HepG2 (cell line): Measurements from ENCODE around the gene TNFRSF18. TPM values are rescaled to one million over a fixed set of nuclear protein-coding genes. Genes with fewer than 3 reads are reported as not detected.

Experiments used
- CEBPB ChIP-seq: IDR thresholded peaks from 2 replicates; pipeline ENCODE4 v1.6.1; 2011; ENCODE audit warnings: low read depth, low read length, improper control_type of control experiment, borderline replicate concordance
- FOXK2 ChIP-seq: fragments of 450-650 bp; IDR thresholded peaks from 2 replicates; pipeline ENCODE4 v1.6.1; 2016
- GATAD2A ChIP-seq: IDR thresholded peaks from 2 replicates; pipeline ENCODE4 v1.6.1; 2016
- IKZF4 ChIP-seq: sonication (generic); formaldehyde crosslinking; IDR thresholded peaks from 2 replicates; pipeline ENCODE4 v1.5.1; 2020; ENCODE audit warnings: borderline replicate concordance, mild to moderate bottlenecking, low read depth, missing genetic modification reagents; ENCODE audit errors: not compliant biosample characterization
- KDM6A ChIP-seq: IDR thresholded peaks from 2 replicates; pipeline ENCODE4 v1.6.1; 2016; ENCODE audit warnings: low read depth
- NCOA5 ChIP-seq: sonication (generic); formaldehyde crosslinking; IDR thresholded peaks from 2 replicates; pipeline ENCODE4 v1.4.0; 2020; ENCODE audit warnings: missing genetic modification reagents
- PHF21A ChIP-seq: sonication (generic); formaldehyde crosslinking; IDR thresholded peaks from 2 replicates; pipeline ENCODE4 v1.5.0; 2020; ENCODE audit warnings: mild to moderate bottlenecking, missing genetic modification reagents
- POLR2AphosphoS2 ChIP-seq: IDR thresholded peaks from 2 replicates; pipeline ENCODE4 v1.6.1; 2011; ENCODE audit warnings: low read depth, low read length, improper control_type of control experiment
- RNF2 ChIP-seq: fragments of 450-650 bp; conservative IDR thresholded peaks from 2 replicates; pipeline ENCODE4 v1.6.1; 2016; ENCODE audit warnings: low read depth
- SIX4 ChIP-seq: sonication (generic); formaldehyde crosslinking; IDR thresholded peaks from 2 replicates; pipeline ENCODE4 v1.4.0; 2020; ENCODE audit warnings: missing genetic modification reagents
- SMAD3 ChIP-seq: sonication (generic); formaldehyde crosslinking; IDR thresholded peaks from 2 replicates; pipeline ENCODE4 v1.4.0; 2020; ENCODE audit warnings: missing genetic modification reagents
- YEATS4 ChIP-seq: sonication (generic); formaldehyde crosslinking; IDR thresholded peaks from 2 replicates; pipeline ENCODE4 v1.4.0; 2020; ENCODE audit warnings: missing genetic modification reagents, borderline replicate concordance
- ZMYM2 ChIP-seq: sonication (generic); formaldehyde crosslinking; IDR thresholded peaks from 2 replicates; pipeline ENCODE4 v1.8.0; 2022; ENCODE audit warnings: mild to moderate bottlenecking, missing genetic modification reagents
- ZNF30 ChIP-seq: sonication (generic); formaldehyde crosslinking; IDR thresholded peaks from 2 replicates; pipeline ENCODE4 v1.5.0; 2020; ENCODE audit warnings: mild to moderate bottlenecking, missing genetic modification reagents
- ZNF350 ChIP-seq: sonication (generic); formaldehyde crosslinking; IDR thresholded peaks from 2 replicates; pipeline ENCODE4 v1.4.0; 2020; ENCODE audit warnings: mild to moderate bottlenecking, low read depth, missing genetic modification reagents, borderline replicate concordance
- ZNF615 ChIP-seq: sonication (generic); formaldehyde crosslinking; IDR thresholded peaks from 2 replicates; pipeline ENCODE4 v1.5.0; 2020; ENCODE audit warnings: mild to moderate bottlenecking, missing genetic modification reagents, borderline replicate concordance
- polyA plus RNA-seq, 8 experiments: library from polyadenylated mRNA; depleted of rRNA in 3 of 8; stranded (reverse) in 7 of 8; unstranded in 1 of 8; fragments of >200 nt; fragmentation: Illumina TruSeq in 4 of 8; extraction: Trizol in 4 of 8; gene quantifications; 2 replicates each; pipeline versions ENCODE4 v1.2.1 to v1.2.3, GENCODE V29; 2011 to 2016; ENCODE audit warnings: low read depth in 4 of 8, missing spikeins in 1 of 8, mixed read lengths in 1 of 8; ENCODE audit not compliant: insufficient read depth in 1 of 8
- total RNA-seq, 5 experiments: library from RNA; depleted of rRNA; stranded (reverse); fragments of >200 nt; fragmentation: Illumina TruSeq; extraction: Trizol; gene quantifications; 2 replicates each; pipeline ENCODE4 v1.2.3, GENCODE V29; 2016; ENCODE audit warnings: low read depth in 1 of 5
- TF ChIP-seq, protein P1 (sequence below), 2 experiments: sonication (generic) in 1 of 2; formaldehyde crosslinking in 1 of 2; IDR thresholded peaks; 2 replicates each; pipeline versions ENCODE4 v1.4.0 to v1.6.1; 2018 to 2020; ENCODE audit warnings: missing genetic modification reagents in 2 of 2, borderline replicate concordance in 1 of 2, low read depth in 1 of 2, mild to moderate bottlenecking in 1 of 2, missing biosample characterization in 1 of 2
- TF ChIP-seq, protein P2 (sequence below): sonication (generic); formaldehyde crosslinking; IDR thresholded peaks from 2 replicates; pipeline ENCODE4 v1.8.0; 2022; ENCODE audit warnings: mild to moderate bottlenecking, missing genetic modification reagents; ENCODE audit not compliant: insufficient replicate concordance
- TF ChIP-seq, protein P3 (sequence below): fragments of 450-650 bp; IDR thresholded peaks from 2 replicates; pipeline ENCODE4 v1.6.1; 2017; ENCODE audit warnings: mild to moderate bottlenecking
- TF ChIP-seq, protein P4 (sequence below): sonication (generic); formaldehyde crosslinking; IDR thresholded peaks from 2 replicates; pipeline ENCODE4 v1.4.0; 2020; ENCODE audit warnings: missing genetic modification reagents, mild to moderate bottlenecking, borderline replicate concordance

The TNFRSF18 gene
- total and polyA plus RNA-seq, 2 of the 13 experiments (the other 11 are each of a cell fraction or from before 2014, with no cell fraction given) = not detected

DNA sequence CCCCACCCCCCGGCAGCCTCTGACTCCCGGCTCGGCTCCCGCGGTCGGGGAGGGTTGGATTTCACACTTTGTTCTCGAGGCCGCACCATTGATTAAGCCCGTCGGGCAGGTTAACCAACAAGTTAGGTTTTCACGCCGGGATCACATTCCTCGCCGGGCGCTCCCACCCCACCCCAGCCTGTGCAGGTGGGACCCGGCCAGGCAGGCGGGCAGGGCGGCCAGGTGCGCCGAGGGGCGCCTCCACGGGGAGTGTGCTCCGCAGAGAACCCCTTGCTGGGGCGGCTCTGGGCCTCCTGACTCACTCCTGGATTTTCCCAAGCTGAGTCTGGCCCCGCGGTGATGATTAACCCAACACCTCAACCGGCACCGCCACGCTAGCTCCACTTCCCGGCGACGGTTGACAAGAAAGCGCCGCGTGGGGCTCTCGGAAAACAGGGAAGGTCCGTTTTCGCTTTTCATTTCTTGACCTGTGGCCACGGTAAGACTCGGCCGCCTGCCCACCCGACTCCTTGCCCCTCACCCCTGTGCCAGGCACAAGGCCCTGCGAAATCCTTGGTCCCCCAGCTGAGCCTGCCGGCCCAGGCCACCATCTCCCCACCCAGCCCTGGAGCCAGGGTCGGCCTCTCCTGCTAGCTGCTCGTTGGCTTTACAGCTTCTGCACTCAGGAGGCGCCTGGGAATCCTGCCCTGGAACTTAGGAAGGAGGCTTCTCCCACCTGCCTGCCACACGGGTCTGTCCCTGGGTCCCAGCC, 41.5 kb downstream of the TNFRSF18 start (continued):
- TF ChIP-seq ZNF30 = 0 out of 2 replicates have a peak, but pooled peaks have one; percentile 75
- TF ChIP-seq KDM6A (CRISPR knock-in tag) = no peak
- TF ChIP-seq NCOA5 (CRISPR knock-in tag) = no peak
- 0 out of 2 replicates have a peak, but pooled peaks have one; percentile 79 for TF ChIP-seq RNF2
- no peak for TF ChIP-seq SIX4
- TF ChIP-seq, protein P1, sequence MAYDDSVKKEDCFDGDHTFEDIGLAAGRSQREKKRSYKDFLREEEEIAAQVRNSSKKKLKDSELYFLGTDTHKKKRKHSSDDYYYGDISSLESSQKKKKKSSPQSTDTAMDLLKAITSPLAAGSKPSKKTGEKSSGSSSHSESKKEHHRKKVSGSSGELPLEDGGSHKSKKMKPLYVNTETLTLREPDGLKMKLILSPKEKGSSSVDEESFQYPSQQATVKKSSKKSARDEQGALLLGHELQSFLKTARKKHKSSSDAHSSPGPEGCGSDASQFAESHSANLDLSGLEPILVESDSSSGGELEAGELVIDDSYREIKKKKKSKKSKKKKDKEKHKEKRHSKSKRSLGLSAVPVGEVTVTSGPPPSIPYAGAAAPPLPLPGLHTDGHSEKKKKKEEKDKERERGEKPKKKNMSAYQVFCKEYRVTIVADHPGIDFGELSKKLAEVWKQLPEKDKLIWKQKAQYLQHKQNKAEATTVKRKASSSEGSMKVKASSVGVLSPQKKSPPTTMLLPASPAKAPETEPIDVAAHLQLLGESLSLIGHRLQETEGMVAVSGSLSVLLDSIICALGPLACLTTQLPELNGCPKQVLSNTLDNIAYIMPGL (CRISPR knock-in tag; IDR thresholded peaks at IDR 0.05; ENCODE audit: borderline replicate concordance in 1 of 2, low read depth in 1 of 2) = peak; percentile 22 to 32; a peak in 1 of 4 replicates
- TF ChIP-seq FOXK2 = no peak
- no peak for TF ChIP-seq IKZF4 (CRISPR knock-in tag)
- TF ChIP-seq, protein P2, sequence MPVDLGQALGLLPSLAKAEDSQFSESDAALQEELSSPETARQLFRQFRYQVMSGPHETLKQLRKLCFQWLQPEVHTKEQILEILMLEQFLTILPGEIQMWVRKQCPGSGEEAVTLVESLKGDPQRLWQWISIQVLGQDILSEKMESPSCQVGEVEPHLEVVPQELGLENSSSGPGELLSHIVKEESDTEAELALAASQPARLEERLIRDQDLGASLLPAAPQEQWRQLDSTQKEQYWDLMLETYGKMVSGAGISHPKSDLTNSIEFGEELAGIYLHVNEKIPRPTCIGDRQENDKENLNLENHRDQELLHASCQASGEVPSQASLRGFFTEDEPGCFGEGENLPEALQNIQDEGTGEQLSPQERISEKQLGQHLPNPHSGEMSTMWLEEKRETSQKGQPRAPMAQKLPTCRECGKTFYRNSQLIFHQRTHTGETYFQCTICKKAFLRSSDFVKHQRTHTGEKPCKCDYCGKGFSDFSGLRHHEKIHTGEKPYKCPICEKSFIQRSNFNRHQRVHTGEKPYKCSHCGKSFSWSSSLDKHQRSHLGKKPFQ (CRISPR knock-in tag) = peak; percentile 37
- TF ChIP-seq, protein P3, sequence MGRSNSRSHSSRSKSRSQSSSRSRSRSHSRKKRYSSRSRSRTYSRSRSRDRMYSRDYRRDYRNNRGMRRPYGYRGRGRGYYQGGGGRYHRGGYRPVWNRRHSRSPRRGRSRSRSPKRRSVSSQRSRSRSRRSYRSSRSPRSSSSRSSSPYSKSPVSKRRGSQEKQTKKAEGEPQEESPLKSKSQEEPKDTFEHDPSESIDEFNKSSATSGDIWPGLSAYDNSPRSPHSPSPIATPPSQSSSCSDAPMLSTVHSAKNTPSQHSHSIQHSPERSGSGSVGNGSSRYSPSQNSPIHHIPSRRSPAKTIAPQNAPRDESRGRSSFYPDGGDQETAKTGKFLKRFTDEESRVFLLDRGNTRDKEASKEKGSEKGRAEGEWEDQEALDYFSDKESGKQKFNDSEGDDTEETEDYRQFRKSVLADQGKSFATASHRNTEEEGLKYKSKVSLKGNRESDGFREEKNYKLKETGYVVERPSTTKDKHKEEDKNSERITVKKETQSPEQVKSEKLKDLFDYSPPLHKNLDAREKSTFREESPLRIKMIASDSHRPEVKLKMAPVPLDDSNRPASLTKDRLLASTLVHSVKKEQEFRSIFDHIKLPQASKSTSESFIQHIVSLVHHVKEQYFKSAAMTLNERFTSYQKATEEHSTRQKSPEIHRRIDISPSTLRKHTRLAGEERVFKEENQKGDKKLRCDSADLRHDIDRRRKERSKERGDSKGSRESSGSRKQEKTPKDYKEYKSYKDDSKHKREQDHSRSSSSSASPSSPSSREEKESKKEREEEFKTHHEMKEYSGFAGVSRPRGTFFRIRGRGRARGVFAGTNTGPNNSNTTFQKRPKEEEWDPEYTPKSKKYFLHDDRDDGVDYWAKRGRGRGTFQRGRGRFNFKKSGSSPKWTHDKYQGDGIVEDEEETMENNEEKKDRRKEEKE = no peak
- no peak for TF ChIP-seq ZNF615 (CRISPR knock-in tag)
- peak; percentile 45; the same call in 1 of the 2 replicates for TF ChIP-seq GATAD2A (CRISPR knock-in tag)
- peak; percentile 34; the same call in 1 of the 2 replicates for TF ChIP-seq ZMYM2 (CRISPR knock-in tag)
- TF ChIP-seq PHF21A (CRISPR knock-in tag) = peak; percentile 50; the same call in 1 of the 2 replicates
- TF ChIP-seq CEBPB = no peak
- TF ChIP-seq, protein P4, sequence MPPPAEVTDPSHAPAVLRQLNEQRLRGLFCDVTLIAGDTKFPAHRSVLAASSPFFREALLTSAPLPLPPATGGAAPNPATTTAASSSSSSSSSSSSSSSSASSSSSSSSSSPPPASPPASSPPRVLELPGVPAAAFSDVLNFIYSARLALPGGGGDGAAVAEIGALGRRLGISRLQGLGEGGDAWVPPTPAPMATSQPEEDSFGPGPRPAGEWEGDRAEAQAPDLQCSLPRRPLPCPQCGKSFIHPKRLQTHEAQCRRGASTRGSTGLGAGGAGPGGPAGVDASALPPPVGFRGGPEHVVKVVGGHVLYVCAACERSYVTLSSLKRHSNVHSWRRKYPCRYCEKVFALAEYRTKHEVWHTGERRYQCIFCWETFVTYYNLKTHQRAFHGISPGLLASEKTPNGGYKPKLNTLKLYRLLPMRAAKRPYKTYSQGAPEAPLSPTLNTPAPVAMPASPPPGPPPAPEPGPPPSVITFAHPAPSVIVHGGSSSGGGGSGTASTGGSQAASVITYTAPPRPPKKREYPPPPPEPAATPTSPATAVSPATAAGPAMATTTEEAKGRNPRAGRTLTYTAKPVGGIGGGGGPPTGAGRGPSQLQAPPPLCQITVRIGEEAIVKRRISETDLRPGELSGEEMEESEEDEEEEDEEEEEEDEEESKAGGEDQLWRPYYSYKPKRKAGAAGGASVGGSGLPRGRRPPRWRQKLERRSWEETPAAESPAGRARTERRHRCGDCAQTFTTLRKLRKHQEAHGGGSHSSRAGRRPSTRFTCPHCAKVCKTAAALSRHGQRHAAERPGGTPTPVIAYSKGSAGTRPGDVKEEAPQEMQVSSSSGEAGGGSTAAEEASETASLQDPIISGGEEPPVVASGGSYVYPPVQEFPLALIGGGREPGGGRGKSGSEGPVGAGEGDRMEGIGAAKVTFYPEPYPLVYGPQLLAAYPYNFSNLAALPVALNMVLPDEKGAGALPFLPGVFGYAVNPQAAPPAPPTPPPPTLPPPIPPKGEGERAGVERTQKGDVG = no peak
- TF ChIP-seq ZNF350 (CRISPR knock-in tag) = peak; percentile 18
- 0 out of 2 replicates have a peak, but pooled peaks have one; percentile 46 for TF ChIP-seq SMAD3 (CRISPR knock-in tag)
- no peak; the same call in 1 of the 2 replicates for TF ChIP-seq YEATS4 (CRISPR knock-in tag)
- no peak for TF ChIP-seq POLR2AphosphoS2
